Parathyroid adenoma (tissue), 2 donors: ENCODE measurements around the gene RTCB.

Source experiments
- H2AFZ ChIP-seq: fragments of 300-600 bp; sonication (generic); one replicate; pipeline ENCODE4 v1.7.0; 2017; ENCODE audit warnings: antibody characterized with exemption, mild to moderate bottlenecking
- H3K27ac ChIP-seq: fragments of 300-600 bp; sonication (generic); one replicate; pipeline ENCODE4 v1.7.0; 2017
- H3K27me3 ChIP-seq: fragments of 300-600 bp; sonication (generic); one replicate; pipeline ENCODE4 v1.7.0; 2017; ENCODE audit warnings: low read length; ENCODE audit not compliant: control insufficient read depth, insufficient read depth
- H3K36me3 ChIP-seq: fragments of 300-600 bp; sonication (generic); one replicate; pipeline ENCODE4 v1.7.0; 2017; ENCODE audit warnings: low read length; ENCODE audit not compliant: control insufficient read depth, insufficient read depth
- H3K4me1 ChIP-seq: fragments of 300-600 bp; sonication (generic); one replicate; pipeline ENCODE4 v1.7.0; 2017; ENCODE audit warnings: control low read depth
- H3K4me2 ChIP-seq: fragments of 300-600 bp; sonication (generic); one replicate; pipeline ENCODE4 v1.7.0; 2017; ENCODE audit warnings: low read length
- H3K4me3 ChIP-seq: fragments of 300-600 bp; sonication (generic); one replicate; pipeline ENCODE4 v1.7.0; 2017; ENCODE audit warnings: low read depth, low read length
- H3K79me2 ChIP-seq: fragments of 300-600 bp; sonication (generic); one replicate; pipeline ENCODE4 v1.7.0; 2017; ENCODE audit warnings: control low read depth
- H3K9ac ChIP-seq: fragments of 300-600 bp; sonication (generic); one replicate; pipeline ENCODE4 v1.7.0; 2017; ENCODE audit warnings: mild to moderate bottlenecking
- H3K9me3 ChIP-seq: fragments of 300-600 bp; sonication (generic); one replicate; pipeline ENCODE4 v1.7.0; 2017; ENCODE audit warnings: low read length; ENCODE audit not compliant: control insufficient read depth
- TF ChIP-seq, protein P1 (sequence below): fragments of 300-600 bp; sonication (generic); IDR thresholded peaks from one replicate; pipeline ENCODE4 v1.7.0; 2017; ENCODE audit warnings: antibody characterized with exemption, mild to moderate bottlenecking
- donor health status: primary hyperparathyroidism.

Gene RTCB

DNA sequence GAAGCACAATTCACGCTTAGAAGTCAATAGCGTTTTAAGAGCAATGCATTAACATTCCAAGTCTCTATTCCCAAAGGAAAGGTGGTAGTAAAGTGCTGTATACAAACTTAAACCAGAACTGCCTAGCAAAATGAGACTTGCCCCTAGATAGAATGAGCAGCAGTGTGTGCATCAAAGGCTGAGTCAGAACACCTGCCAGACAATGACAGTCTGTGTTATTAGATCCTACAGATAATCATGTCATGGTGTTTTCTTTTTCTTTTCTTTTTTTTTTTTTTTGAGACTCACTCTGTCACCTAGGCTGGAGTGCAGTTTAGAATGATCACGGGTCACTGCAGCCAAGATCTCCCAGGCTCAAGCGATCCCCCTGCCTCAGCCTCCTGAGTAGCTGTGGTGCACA lies 1.6 kb downstream of the RTCB start:
- H3K4me3 ChIP-seq = peak overlapping the region; percentile 96
- peaks cover 6% of the 10 kb centered on the region for H3K79me2 ChIP-seq
- H3K36me3 ChIP-seq = no peaks in the 10 kb centered on the region
- H3K27me3 ChIP-seq = no peaks in the 10 kb centered on the region
- no peak overlapping the region for H3K9ac ChIP-seq
- no peak overlapping the region for H2AFZ ChIP-seq
- peak overlapping the region; percentile 66 for H3K4me2 ChIP-seq
- H3K9me3 ChIP-seq = no peaks in the 10 kb centered on the region
- H3K27ac ChIP-seq = no peak overlapping the region
- H3K4me1 ChIP-seq = peaks cover 8% of the 10 kb centered on the region
- TF ChIP-seq, protein P1, sequence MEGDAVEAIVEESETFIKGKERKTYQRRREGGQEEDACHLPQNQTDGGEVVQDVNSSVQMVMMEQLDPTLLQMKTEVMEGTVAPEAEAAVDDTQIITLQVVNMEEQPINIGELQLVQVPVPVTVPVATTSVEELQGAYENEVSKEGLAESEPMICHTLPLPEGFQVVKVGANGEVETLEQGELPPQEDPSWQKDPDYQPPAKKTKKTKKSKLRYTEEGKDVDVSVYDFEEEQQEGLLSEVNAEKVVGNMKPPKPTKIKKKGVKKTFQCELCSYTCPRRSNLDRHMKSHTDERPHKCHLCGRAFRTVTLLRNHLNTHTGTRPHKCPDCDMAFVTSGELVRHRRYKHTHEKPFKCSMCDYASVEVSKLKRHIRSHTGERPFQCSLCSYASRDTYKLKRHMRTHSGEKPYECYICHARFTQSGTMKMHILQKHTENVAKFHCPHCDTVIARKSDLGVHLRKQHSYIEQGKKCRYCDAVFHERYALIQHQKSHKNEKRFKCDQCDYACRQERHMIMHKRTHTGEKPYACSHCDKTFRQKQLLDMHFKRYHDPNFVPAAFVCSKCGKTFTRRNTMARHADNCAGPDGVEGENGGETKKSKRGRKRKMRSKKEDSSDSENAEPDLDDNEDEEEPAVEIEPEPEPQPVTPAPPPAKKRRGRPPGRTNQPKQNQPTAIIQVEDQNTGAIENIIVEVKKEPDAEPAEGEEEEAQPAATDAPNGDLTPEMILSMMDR = no peak

DNA sequence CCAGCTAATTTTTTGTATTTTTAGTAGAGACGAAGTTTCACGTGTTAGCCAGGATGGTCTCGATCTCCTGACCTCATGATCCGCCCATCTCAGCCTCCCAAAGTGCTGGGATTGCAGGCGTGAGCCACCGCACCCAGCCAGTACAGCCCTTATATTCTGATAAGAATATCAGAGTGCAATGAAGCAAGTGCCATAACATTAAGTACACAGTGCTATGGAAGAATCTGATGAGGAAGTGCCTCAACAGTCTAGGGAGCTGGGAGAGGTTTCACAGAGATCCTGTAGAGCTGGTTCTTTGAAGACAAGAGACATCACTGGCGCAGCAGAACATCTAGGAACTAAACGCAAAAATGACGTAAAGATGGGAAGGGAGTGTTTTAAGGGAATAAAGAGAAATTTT lies 2.1 kb downstream of the RTCB start:
- no peak overlapping the region for H3K9ac ChIP-seq
- no peaks in the 10 kb centered on the region for H3K36me3 ChIP-seq
- no peaks in the 10 kb centered on the region for H3K27me3 ChIP-seq
- TF ChIP-seq, protein P1 = no peak
- H3K4me1 ChIP-seq = peaks cover 8% of the 10 kb centered on the region
- no peak overlapping the region for H2AFZ ChIP-seq
- no peak overlapping the region for H3K27ac ChIP-seq
- H3K4me3 ChIP-seq = no peak overlapping the region
- peaks cover 6% of the 10 kb centered on the region for H3K79me2 ChIP-seq
- no peaks in the 10 kb centered on the region for H3K9me3 ChIP-seq
- H3K4me2 ChIP-seq = peak overlapping the region; percentile 66

DNA sequence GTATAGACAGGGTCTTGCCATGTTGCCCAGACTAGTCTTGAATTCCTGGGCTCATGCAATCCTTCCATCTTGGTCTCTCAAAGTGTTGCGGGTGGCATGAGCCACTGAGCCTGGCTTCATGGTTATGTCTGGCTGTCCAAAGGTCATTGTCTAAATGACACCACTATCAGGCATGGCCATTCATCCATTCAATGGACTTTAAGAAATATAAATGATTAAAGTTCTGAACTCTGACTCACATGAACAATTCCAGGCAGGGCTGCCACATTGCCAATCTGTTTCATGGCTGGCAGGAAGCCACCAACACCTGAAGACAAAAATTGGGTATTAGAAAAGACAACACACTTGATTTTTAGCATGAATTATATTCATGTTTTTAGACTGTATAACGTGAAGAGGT lies 4.1 kb downstream of the RTCB start:
- no peaks in the 10 kb centered on the region for H3K36me3 ChIP-seq
- no peaks in the 10 kb centered on the region for H3K27me3 ChIP-seq
- TF ChIP-seq, protein P1 = no peak
- no peak overlapping the region for H3K27ac ChIP-seq
- no peaks in the 10 kb centered on the region for H3K9me3 ChIP-seq
- peaks cover 8% of the 10 kb centered on the region for H3K4me1 ChIP-seq
- no peak overlapping the region for H3K4me2 ChIP-seq
- no peak overlapping the region for H2AFZ ChIP-seq
- no peak overlapping the region for H3K9ac ChIP-seq
- peaks cover 6% of the 10 kb centered on the region for H3K79me2 ChIP-seq
- H3K4me3 ChIP-seq = no peak overlapping the region

DNA sequence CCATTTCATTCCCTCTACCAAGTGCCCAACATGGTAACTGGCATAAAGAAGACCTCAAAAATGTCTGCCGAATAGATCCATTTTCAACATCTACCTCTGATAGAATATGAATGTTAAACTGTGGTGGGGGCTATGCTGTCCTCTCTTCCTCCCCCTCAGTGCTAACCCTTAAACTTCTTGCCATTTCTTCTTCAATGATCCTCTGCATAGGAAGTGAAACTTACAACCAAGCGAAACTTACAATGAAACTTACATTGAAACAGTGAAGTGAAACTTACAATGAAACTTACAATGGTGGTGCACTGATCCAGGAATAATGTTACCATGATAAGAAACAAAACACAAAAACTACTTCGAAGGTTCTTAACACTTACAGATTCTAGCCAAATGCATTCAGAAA lies 4.7 kb downstream of the RTCB start:
- no peak overlapping the region for H3K27ac ChIP-seq
- no peaks in the 10 kb centered on the region for H3K9me3 ChIP-seq
- H3K79me2 ChIP-seq = peaks cover 6% of the 10 kb centered on the region
- TF ChIP-seq, protein P1 = no peak
- H3K27me3 ChIP-seq = no peaks in the 10 kb centered on the region
- H3K36me3 ChIP-seq = no peaks in the 10 kb centered on the region
- no peak overlapping the region for H3K4me3 ChIP-seq
- H3K9ac ChIP-seq = no peak overlapping the region
- H2AFZ ChIP-seq = no peak overlapping the region
- H3K4me2 ChIP-seq = no peak overlapping the region
- peaks cover 8% of the 10 kb centered on the region for H3K4me1 ChIP-seq

DNA sequence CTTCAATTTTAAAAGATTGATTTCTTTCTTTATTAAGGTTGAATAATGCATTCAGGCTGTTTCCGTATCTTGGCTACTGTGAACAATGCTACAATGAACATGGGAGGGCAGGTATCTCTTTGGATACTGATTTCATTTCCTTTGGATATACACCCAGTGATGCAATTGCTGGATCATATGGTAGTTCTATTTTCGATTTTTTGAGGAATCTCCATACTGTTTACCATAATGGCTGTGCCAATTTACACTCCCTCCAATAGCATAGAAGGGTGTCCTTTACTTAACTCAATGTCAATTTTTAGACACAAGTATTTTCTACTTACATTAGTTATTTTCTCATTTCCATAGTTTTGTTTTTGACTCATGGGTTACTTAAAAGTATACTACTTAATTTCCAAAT lies 8.0 kb downstream of the RTCB start:
- no peaks in the 10 kb centered on the region for H3K36me3 ChIP-seq
- H3K9ac ChIP-seq = no peak overlapping the region
- H3K9me3 ChIP-seq = no peaks in the 10 kb centered on the region

More for the DNA sequence above, 8.0 kb downstream of the RTCB start:
- H2AFZ ChIP-seq = no peak overlapping the region
- H3K79me2 ChIP-seq = no peaks in the 10 kb centered on the region
- H3K4me3 ChIP-seq = no peak overlapping the region
- no peaks in the 10 kb centered on the region for H3K4me1 ChIP-seq
- H3K27me3 ChIP-seq = no peaks in the 10 kb centered on the region
- H3K4me2 ChIP-seq = no peak overlapping the region
- no peak overlapping the region for H3K27ac ChIP-seq
- TF ChIP-seq, protein P1 = no peak
